ENCODE results near the gene NFE2L2. TPM values are rescaled to one million over a fixed set of nuclear protein-coding genes. Genes with fewer than 3 reads are reported as not detected.
A peak's percentile ranks its signal among the peaks of the same experiment; 100 is the strongest.

NFE2L2 gene
- polyA plus RNA-seq, 1 experiment, result 321 TPM

DNA sequence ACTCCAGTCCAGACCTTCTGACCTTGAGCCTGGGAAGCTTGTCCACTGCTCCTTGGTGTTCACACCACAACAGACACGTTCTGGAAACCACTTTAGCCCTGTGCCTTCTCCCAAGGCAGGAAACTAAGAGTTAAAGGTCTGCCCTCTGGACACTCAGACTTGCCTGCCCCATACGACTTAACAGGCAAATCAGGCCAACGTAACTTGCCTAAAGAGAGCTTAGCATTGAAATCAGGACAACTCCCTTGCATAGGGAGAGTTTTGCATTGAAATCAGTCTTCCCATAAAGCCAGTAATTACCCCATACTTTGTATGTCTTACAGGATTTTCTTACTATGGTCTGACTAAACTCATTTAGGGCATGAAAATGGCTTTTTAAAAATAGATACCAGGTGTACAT lies 18.5 kb downstream of the NFE2L2 start:
- H3K9me3 ChIP-seq (ENCODE audit: control insufficient read depth, insufficient read depth, low read length), result no peaks in the 10 kb centered on the region
- TF ChIP-seq, protein P1, sequence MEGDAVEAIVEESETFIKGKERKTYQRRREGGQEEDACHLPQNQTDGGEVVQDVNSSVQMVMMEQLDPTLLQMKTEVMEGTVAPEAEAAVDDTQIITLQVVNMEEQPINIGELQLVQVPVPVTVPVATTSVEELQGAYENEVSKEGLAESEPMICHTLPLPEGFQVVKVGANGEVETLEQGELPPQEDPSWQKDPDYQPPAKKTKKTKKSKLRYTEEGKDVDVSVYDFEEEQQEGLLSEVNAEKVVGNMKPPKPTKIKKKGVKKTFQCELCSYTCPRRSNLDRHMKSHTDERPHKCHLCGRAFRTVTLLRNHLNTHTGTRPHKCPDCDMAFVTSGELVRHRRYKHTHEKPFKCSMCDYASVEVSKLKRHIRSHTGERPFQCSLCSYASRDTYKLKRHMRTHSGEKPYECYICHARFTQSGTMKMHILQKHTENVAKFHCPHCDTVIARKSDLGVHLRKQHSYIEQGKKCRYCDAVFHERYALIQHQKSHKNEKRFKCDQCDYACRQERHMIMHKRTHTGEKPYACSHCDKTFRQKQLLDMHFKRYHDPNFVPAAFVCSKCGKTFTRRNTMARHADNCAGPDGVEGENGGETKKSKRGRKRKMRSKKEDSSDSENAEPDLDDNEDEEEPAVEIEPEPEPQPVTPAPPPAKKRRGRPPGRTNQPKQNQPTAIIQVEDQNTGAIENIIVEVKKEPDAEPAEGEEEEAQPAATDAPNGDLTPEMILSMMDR (IDR thresholded peaks at IDR 0.05; ENCODE audit: low read depth, low read length), result no peak
- no peak for DNase-seq (ENCODE audit: low read depth, low spot score)
- CTCF ChIA-PET, result interaction anchor here (0.7 to 1.2 kb wide), 3 partner anchors 80 to 97 kb away, joined by 3 to 6 read pairs (median 5); no protein-coding TSS in a partner anchor
- H3K27ac ChIP-seq (ENCODE audit: low read depth, low read length), result peak overlapping the region; percentile 52
- no peak overlapping the region for H3K4me3 ChIP-seq (ENCODE audit: low read depth, low read length)
- POLR2A ChIA-PET, result interaction anchor here (0.6 to 1.5 kb wide), 3 partner anchors 18 to 82 kb away, joined by 4 to 5 read pairs (median 4); partner anchors contain the start of gene NFE2L2
- H3K27me3 ChIP-seq (ENCODE audit: control insufficient read depth, insufficient read depth, low read length), result no peaks in the 10 kb centered on the region

DNA sequence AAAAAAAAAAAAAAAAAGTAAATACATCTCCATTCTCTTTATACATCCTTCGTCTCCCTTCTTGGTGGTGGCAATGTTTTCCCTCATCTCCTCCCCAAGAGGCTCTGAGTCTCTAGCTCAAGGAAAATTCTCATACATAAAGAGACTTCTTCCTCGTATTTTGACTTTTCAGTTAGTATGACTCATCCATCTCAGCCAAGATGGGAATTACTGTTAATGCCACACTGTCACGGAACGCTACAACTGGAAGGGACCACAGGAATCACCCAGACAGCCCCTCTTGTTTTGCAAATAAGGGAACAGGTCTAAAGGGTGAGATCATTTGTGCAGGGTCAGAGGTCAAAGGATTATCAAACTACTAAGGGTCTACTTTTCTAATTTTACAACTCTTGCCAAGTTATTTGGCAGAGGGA lies 19.5 kb downstream of the NFE2L2 start:
- H3K9me3 ChIP-seq (ENCODE audit: control insufficient read depth, insufficient read depth, low read length), result no peaks in the 10 kb centered on the region
- H3K4me3 ChIP-seq (ENCODE audit: low read depth, low read length), result no peak overlapping the region
- TF ChIP-seq, protein P1 (IDR thresholded peaks at IDR 0.05; ENCODE audit: low read depth, low read length), result no peak
- POLR2A ChIA-PET, result interaction anchor here (0.6 to 2.0 kb wide), 5 partner anchors 10 to 678 kb away, joined by 4 to 11 read pairs (median 5); no protein-coding TSS in a partner anchor
- DNase-seq (ENCODE audit: low read depth, low spot score), result peak; percentile 33
- H3K27ac ChIP-seq (ENCODE audit: low read depth, low read length), result peak overlapping the region; percentile 50
- H3K27me3 ChIP-seq (ENCODE audit: control insufficient read depth, insufficient read depth, low read length), result no peaks in the 10 kb centered on the region
- CTCF ChIA-PET, result interaction anchor here (0.6 kb wide), 1 partner anchor 53 kb away, joined by 8 read pairs; no protein-coding TSS in a partner anchor

DNA sequence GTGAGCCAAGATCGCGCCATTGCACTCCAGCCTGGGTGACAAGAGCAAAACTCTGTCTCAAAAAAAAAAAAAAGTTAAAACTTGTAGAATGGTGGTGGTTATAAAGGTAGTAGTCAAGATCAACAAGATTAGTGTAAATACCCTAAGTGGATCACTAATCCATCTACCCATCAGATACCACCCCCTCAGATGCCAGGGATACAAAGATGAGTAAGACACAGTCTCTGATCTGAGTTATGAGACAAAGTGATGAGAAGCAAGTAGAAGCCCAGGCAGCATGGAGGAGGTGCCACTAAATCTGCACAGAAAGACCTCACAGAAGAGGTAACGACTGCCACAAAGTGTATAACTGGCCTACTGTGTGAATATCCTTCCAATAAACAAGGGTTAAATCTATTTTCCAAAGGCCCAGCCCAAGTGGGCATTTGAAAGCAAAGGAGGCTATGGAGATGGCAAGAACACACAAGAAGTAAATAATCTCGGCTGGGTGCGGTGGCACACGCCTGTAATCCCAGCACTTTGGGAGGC lies 20.2 kb downstream of the NFE2L2 start:
- no peaks in the 10 kb centered on the region for H3K9me3 ChIP-seq (ENCODE audit: control insufficient read depth, insufficient read depth, low read length)
- TF ChIP-seq, protein P1 (IDR thresholded peaks at IDR 0.05; ENCODE audit: low read depth, low read length), result no peak
- H3K27me3 ChIP-seq (ENCODE audit: control insufficient read depth, insufficient read depth, low read length), result no peaks in the 10 kb centered on the region
- H3K27ac ChIP-seq (ENCODE audit: low read depth, low read length), result peak overlapping the region; percentile 35
- ChIA-PET CTCF (interaction anchor here (1.4 kb wide), 1 partner anchor 19 kb away, joined by 4 read pairs; no protein-coding TSS in a partner anchor), POLR2A (interaction anchor here (1.0 to 2.0 kb wide), 2 partner anchors 11 to 19 kb away, joined by 4 to 5 read pairs; no protein-coding TSS in a partner anchor)
- H3K4me3 ChIP-seq (ENCODE audit: low read depth, low read length), result no peak overlapping the region
- no peak for DNase-seq (ENCODE audit: low read depth, low spot score)

DNA sequence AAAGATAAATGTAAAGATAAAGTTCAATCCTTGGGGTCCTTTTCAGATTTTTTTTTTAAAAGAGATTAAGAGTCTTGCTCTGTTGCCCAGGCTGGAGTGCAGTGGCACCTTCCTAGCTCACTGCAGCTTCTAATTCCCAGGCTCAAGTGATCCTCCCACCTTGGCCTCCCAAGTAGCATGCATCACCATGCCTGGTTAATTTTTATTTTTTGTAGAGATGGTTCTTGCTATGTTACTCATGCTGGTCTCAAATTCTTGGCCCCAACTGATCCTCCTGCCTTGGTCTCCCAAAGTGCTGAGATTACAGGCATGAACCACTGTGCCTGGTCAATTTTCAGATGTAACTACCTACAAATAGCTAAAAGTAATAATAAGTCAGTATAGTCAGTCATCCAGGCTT lies 21.1 kb downstream of the NFE2L2 start:
- ChIA-PET CTCF (interaction anchor here (1.0 to 1.4 kb wide), 3 partner anchors 20 to 95 kb away, joined by 3 to 4 read pairs (median 4); no protein-coding TSS in a partner anchor), POLR2A (interaction anchor here (1.3 to 2.0 kb wide), 2 partner anchors 12 to 20 kb away, joined by 5 to 7 read pairs; partner anchors contain the start of gene NFE2L2)
- Histone ChIP-seq H3K9me3 (ENCODE audit: control insufficient read depth, insufficient read depth, low read length) (no peaks in the 10 kb centered on the region), H3K4me3 (ENCODE audit: low read depth, low read length) (no peak overlapping the region), H3K27ac (ENCODE audit: low read depth, low read length) (peak overlapping the region; percentile 94), H3K27me3 (ENCODE audit: control insufficient read depth, insufficient read depth, low read length) (no peaks in the 10 kb centered on the region)
- no peak for DNase-seq (ENCODE audit: low read depth, low spot score)
- TF ChIP-seq, protein P1 (IDR thresholded peaks at IDR 0.05; ENCODE audit: low read depth, low read length), result no peak

DNA sequence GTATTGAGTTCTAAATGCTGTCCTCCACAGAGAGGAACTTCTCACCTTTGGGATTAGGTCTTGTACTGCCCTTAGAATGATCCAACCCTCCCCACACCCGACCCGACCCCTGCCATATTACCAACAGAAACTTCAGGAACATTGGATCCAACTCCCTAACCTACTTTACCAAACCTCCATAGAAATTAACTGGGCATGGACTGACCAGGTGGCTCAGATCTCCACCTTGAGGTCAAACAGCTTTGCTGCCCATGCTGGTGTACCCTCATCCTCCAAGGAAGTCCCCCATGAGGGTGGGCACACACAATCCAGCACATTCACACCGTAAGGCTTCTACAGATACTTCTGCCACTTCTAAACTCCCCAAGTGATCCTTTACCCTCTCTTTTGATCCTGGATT lies 21.5 kb downstream of the NFE2L2 start:
- peak overlapping the region; percentile 94 for H3K27ac ChIP-seq (ENCODE audit: low read depth, low read length)

More for the DNA sequence above, 21.5 kb downstream of the NFE2L2 start:
- DNase-seq (ENCODE audit: low read depth, low spot score), result no peak
- Histone ChIP-seq H3K9me3 (ENCODE audit: control insufficient read depth, insufficient read depth, low read length) (no peaks in the 10 kb centered on the region), H3K4me3 (ENCODE audit: low read depth, low read length) (peak overlapping the region; percentile 18; the same call in 1 of the 2 replicates), H3K27me3 (ENCODE audit: control insufficient read depth, insufficient read depth, low read length) (no peaks in the 10 kb centered on the region)
- CTCF ChIA-PET, result interaction anchor here (1.0 to 1.4 kb wide), 3 partner anchors 20 to 95 kb away, joined by 3 to 4 read pairs (median 4); no protein-coding TSS in a partner anchor
- TF ChIP-seq, protein P1 (IDR thresholded peaks at IDR 0.05; ENCODE audit: low read depth, low read length), result no peak
- POLR2A ChIA-PET, result interaction anchor here (1.3 kb wide), 1 partner anchor 21 kb away, joined by 7 read pairs; the partner anchor contains the start of gene NFE2L2
